Hepatocyte (in vitro differentiated cells): Measurements from ENCODE around the gene UPK3B. TPM values are rescaled to one million over a fixed set of nuclear protein-coding genes. Genes with fewer than 3 reads are reported as not detected.
"Not testable (repeated sequence)": the region's sequence is repeated elsewhere in the genome, so short reads cannot be mapped to it uniquely, and the experiment has no call there.

Experiments used
- DNase-seq: peaks from one replicate; pipeline ENCODE4 v3.0.0-alpha.2; 2016; ENCODE audit warnings: low spot score
- H2AFZ ChIP-seq: fragments of 200-600 bp; sonication (generic); 2 replicates; pipeline ENCODE4 v1.6.0; 2016; ENCODE audit warnings: antibody characterized with exemption, mild to moderate bottlenecking
- H3K27ac ChIP-seq: fragments of 200-600 bp; sonication (generic); 2 replicates; pipeline ENCODE4 v1.5.1; 2016; ENCODE audit warnings: mild to moderate bottlenecking
- H3K27me3 ChIP-seq: fragments of 200-600 bp; sonication (generic); 2 replicates; pipeline ENCODE4 v1.6.1; 2016
- H3K36me3 ChIP-seq: fragments of 200-600 bp; sonication (generic); replicated peaks from 2 replicates; pipeline ENCODE4 v1.5.1; 2016; ENCODE audit warnings: low read depth; ENCODE audit not compliant: insufficient read depth
- H3K4me1 ChIP-seq: fragments of 200-600 bp; sonication (generic); 2 replicates; pipeline ENCODE4 v1.5.1; 2016; ENCODE audit warnings: mild to moderate bottlenecking, moderate library complexity; ENCODE audit not compliant: insufficient read depth
- H3K4me2 ChIP-seq: fragments of 200-600 bp; sonication (generic); 2 replicates; pipeline ENCODE4 v1.6.0; 2016
- H3K4me3 ChIP-seq: fragments of 200-600 bp; sonication (generic); 2 replicates; pipeline ENCODE4 v1.5.1; 2016; ENCODE audit warnings: mild to moderate bottlenecking
- H3K79me2 ChIP-seq: fragments of 200-600 bp; sonication (generic); 2 replicates; pipeline ENCODE4 v1.6.0; 2017; ENCODE audit warnings: mild to moderate bottlenecking
- H3K9me2 ChIP-seq: fragments of 200-600 bp; sonication (generic); replicated peaks from 2 replicates; pipeline ENCODE4 v1.6.0; 2017; ENCODE audit warnings: mild to moderate bottlenecking; ENCODE audit not compliant: insufficient read depth
- H3K9me3 ChIP-seq: fragments of 200-600 bp; sonication (generic); 2 replicates; pipeline ENCODE4 v1.5.1; 2016; ENCODE audit warnings: low read depth, mild to moderate bottlenecking
- H4K20me1 ChIP-seq: fragments of 200-600 bp; sonication (generic); 2 replicates; pipeline ENCODE4 v1.6.0; 2016; ENCODE audit warnings: mild to moderate bottlenecking; ENCODE audit not compliant: insufficient read depth, poor library complexity, severe bottlenecking
- EZH2 ChIP-seq: fragments of 200-600 bp; sonication (generic); IDR thresholded peaks from 2 replicates; pipeline ENCODE4 v1.6.1; 2016; ENCODE audit warnings: antibody characterized with exemption, mild to moderate bottlenecking, borderline replicate concordance
- EZH2phosphoT487 ChIP-seq: fragments of 200-600 bp; sonication (generic); IDR thresholded peaks from one replicate; pipeline ENCODE4 v1.6.1; 2018; ENCODE audit warnings: antibody characterized with exemption, mild to moderate bottlenecking, low read depth, moderate library complexity; ENCODE audit not compliant: unreplicated experiment, severe bottlenecking
- WGBS: methylation state at CpG from one replicate; pipeline ENCODE4 v1.1.6; 2016; ENCODE audit warnings: low lambda C conversion rate; ENCODE audit errors: missing lambda C conversion rate; 5-methylcytosine and 5-hydroxymethylcytosine counted together
- polyA plus RNA-seq: library from polyadenylated mRNA; unstranded; fragments of >200 nt; fragmentation: Nextera tagmentation; extraction: Ambion mirVana; gene quantifications from 2 replicates; pipeline ENCODE4 v1.2.1, GENCODE V29; 2016
- total RNA-seq: library from RNA; depleted of rRNA; stranded (reverse); fragments of >200 nt; gene quantifications from 2 replicates; pipeline ENCODE4 v1.2.3, GENCODE V29; 2014
- TF ChIP-seq, protein P1 (sequence below): fragments of 200-600 bp; sonication (generic); IDR thresholded peaks from 2 replicates; pipeline ENCODE4 v1.5.1; 2016; ENCODE audit warnings: antibody characterized with exemption, mild to moderate bottlenecking; ENCODE audit not compliant: poor library complexity

The UPK3B gene
- total and polyA plus RNA-seq, 2 experiments from 2014 or later: 25.8 to 90.6 TPM

DNA sequence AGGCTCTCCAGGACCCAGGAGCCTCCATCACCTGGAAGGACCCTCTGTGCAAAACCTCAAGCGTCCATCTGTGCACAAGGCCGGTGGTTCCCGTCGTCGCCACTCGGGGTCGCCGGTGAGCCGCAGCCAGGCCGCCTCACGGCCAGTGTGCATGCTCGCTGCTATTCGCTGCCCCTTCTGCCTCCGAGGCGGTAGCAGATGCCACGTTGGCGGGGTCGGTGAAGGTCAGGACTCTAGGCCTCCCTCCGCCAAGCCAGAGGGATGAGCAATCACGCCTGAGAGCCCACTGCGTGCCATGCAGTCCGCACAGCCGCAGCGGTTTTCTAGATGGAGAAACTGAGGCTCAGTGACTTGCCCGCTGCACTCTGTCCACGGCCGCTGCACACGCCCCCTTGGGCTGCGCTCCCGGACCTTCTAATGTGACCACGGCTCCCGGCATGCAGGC, 5.7 kb downstream of the UPK3B start:
- TF ChIP-seq, protein P1, sequence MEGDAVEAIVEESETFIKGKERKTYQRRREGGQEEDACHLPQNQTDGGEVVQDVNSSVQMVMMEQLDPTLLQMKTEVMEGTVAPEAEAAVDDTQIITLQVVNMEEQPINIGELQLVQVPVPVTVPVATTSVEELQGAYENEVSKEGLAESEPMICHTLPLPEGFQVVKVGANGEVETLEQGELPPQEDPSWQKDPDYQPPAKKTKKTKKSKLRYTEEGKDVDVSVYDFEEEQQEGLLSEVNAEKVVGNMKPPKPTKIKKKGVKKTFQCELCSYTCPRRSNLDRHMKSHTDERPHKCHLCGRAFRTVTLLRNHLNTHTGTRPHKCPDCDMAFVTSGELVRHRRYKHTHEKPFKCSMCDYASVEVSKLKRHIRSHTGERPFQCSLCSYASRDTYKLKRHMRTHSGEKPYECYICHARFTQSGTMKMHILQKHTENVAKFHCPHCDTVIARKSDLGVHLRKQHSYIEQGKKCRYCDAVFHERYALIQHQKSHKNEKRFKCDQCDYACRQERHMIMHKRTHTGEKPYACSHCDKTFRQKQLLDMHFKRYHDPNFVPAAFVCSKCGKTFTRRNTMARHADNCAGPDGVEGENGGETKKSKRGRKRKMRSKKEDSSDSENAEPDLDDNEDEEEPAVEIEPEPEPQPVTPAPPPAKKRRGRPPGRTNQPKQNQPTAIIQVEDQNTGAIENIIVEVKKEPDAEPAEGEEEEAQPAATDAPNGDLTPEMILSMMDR: no peak
- TF ChIP-seq EZH2phosphoT487 (no peak), EZH2 (no peak)
- Histone ChIP-seq H3K4me2 (no peak overlapping the region), H3K4me3 (no peak overlapping the region), H2AFZ (no peak overlapping the region), H3K9me2 (no peaks in the 10 kb centered on the region), H3K4me1 (no peaks in the 10 kb centered on the region), H3K27ac (no peak overlapping the region), H3K79me2 (no peaks in the 10 kb centered on the region), H3K27me3 (no peaks in the 10 kb centered on the region), H3K9me3 (no peaks in the 10 kb centered on the region), H4K20me1 (no peaks in the 10 kb centered on the region), H3K36me3 (no peaks in the 10 kb centered on the region)
- no CpG with 5 or more reads among the region's 32 CpGs for WGBS
- no peak for DNase-seq

DNA sequence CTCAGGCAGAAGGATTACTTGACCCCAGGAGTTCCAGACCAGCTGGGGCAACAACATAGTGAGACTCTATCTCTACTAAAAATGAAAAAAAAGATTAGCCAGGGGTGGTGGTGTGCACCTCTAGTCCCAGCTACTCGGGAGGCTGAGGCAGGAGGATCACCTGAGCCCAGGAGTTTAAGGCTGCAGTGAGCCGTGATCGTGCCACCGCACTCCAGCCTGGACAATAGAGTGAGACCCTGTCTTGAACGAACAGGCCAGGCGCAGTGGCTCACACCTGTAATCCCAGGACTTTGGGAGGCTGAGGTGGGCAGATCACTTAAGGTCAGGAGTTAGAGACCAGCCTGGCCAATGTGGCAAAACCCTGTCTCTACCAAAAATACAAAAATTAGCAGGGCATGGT, 6.6 kb downstream of the UPK3B start:
- WGBS: no CpG with 5 or more reads among the region's 6 CpGs
- H3K79me2 ChIP-seq, H3K4me1 ChIP-seq, H3K4me3 ChIP-seq, H3K27me3 ChIP-seq, H3K9me2 ChIP-seq, H3K36me3 ChIP-seq, H3K27ac ChIP-seq, H3K9me3 ChIP-seq, DNase-seq, H4K20me1 ChIP-seq, H2AFZ ChIP-seq, H3K4me2 ChIP-seq: not testable (repeated sequence)

- H3K4me1 ChIP-seq, H4K20me1 ChIP-seq, H3K79me2 ChIP-seq, H3K27me3 ChIP-seq, H3K9me2 ChIP-seq, DNase-seq, H3K4me3 ChIP-seq, H3K4me2 ChIP-seq, H2AFZ ChIP-seq, H3K9me3 ChIP-seq, H3K27ac ChIP-seq, H3K36me3 ChIP-seq: not testable (repeated sequence)
- WGBS: no CpG with 5 or more reads among the region's 4 CpGs
These were observed 15.8 kb downstream of the UPK3B start for GRCh38 chr7:76526183-76526582.

GRCh38 chr7:76531643-76532042, 21.3 kb downstream of the UPK3B start:
- not testable (repeated sequence) for H3K4me2 ChIP-seq, H3K79me2 ChIP-seq, H2AFZ ChIP-seq, H3K9me3 ChIP-seq, H3K9me2 ChIP-seq, H3K36me3 ChIP-seq, H3K4me3 ChIP-seq, H3K4me1 ChIP-seq, H4K20me1 ChIP-seq, DNase-seq, H3K27me3 ChIP-seq, H3K27ac ChIP-seq
- no CpG with 5 or more reads among the region's 2 CpGs for WGBS

GRCh38 chr7:76543197-76543596, 32.8 kb downstream of the UPK3B start, which contains the start of gene SPDYE16:
Gene SPDYE16, minus strand, starts transcription at chr7:76543297. Its CDS starts 1,838 bp downstream, at chr7:76541459.
- not testable (repeated sequence) for H3K27me3 ChIP-seq, H3K4me2 ChIP-seq, H3K27ac ChIP-seq, H2AFZ ChIP-seq, H3K4me3 ChIP-seq, H4K20me1 ChIP-seq, H3K4me1 ChIP-seq, DNase-seq, H3K36me3 ChIP-seq, H3K9me3 ChIP-seq, H3K79me2 ChIP-seq, H3K9me2 ChIP-seq
- no CpG with 5 or more reads among the region's 8 CpGs for WGBS

DNA sequence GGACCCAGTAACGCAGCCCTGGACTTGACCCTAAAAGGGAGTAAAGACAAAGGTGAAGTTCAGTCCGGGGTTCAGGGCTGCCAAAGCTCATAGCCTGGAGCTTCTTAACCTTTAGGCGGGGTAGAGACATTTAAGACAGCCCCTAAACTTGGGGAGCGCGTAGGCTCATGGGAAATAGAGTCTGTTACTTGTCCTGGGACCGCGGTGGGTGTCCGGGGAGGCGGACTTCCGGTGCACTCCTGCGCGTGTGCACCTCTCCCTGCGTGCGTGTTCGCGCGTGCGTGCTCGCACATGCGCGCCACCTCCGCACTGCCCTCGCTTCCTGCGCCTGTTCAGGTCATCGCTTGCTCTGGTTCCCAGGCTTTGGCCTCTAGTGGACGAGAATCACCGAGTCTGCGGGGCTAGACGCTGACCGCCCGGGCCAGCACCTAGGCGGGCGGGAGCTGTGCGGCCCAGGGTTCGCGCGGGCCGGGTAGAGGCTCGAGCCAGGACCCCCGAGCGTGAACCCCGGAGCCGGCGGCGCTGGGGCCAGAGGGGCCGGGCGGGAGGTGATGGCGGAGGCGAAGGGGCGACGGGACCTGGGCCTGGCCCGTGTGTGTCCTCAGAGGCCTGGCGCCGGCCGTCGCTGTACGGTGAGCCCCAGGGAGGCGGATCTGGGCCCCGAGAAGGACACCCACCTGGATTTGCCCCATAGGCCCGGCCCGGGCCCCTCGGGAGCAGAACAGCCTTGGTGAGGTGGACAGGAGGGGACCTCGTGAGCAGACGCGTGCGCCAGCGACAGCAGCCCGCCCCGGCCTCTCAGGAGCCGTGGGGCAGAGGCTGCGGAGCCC, 38.9 kb downstream of the UPK3B start:
- DNase-seq: peak; percentile 87
- H3K79me2 ChIP-seq: peaks cover 27% of the 10 kb centered on the region
- WGBS: under 1% methylated on average over 58 of the region's 71 CpGs
- not testable (repeated sequence) for H4K20me1 ChIP-seq, H3K9me3 ChIP-seq, H3K36me3 ChIP-seq, H3K9me2 ChIP-seq, H3K27me3 ChIP-seq, H3K4me1 ChIP-seq
- H3K4me3 ChIP-seq: peak overlapping the region; percentile 77
- H3K27ac ChIP-seq: peak overlapping the region; percentile 98
- H2AFZ ChIP-seq: peak overlapping the region; percentile 72
- H3K4me2 ChIP-seq: peak overlapping the region; percentile 68

GRCh38 chr7:76549855-76550248, 39.5 kb downstream of the UPK3B start:
- Histone ChIP-seq H3K27ac (peak overlapping the region; percentile 98), H2AFZ (peak overlapping the region; percentile 72)
- H4K20me1 ChIP-seq: not testable (repeated sequence)

GRCh38 chr7:76551992-76552391, 41.6 kb downstream of the UPK3B start:
- H3K4me3 ChIP-seq, H2AFZ ChIP-seq, H3K27ac ChIP-seq, H3K36me3 ChIP-seq, H3K9me3 ChIP-seq, H3K4me2 ChIP-seq, DNase-seq, H3K9me2 ChIP-seq, H4K20me1 ChIP-seq, H3K27me3 ChIP-seq, H3K4me1 ChIP-seq: not testable (repeated sequence)
- 97% methylated on average over 6 of the region's 6 CpGs for WGBS
- peaks cover 37% of the 10 kb centered on the region for H3K79me2 ChIP-seq

More at GRCh38 chr7:76549855-76550248, 39.5 kb downstream of the UPK3B start:
- H3K36me3 ChIP-seq, H3K27me3 ChIP-seq, H3K9me3 ChIP-seq, H3K9me2 ChIP-seq, H3K4me1 ChIP-seq: not testable (repeated sequence)
- H3K4me2 ChIP-seq: peak overlapping the region; percentile 68
- WGBS: 0% methylated on average over 17 of the region's 19 CpGs
- peak overlapping the region; percentile 77 for H3K4me3 ChIP-seq
- H3K79me2 ChIP-seq: peaks cover 30% of the 10 kb centered on the region
- DNase-seq: peak; percentile 3
